Stimulated activated CD4-positive, alpha-beta T cell treated with anti-CD3 and anti-CD28 coated beads, Interleukin-1b, Interleukin-23, amount 100 ng/mL, for 48 hours (primary cell): ENCODE results near the gene TGM4.
"Not testable (repeated sequence)": the region's sequence is repeated elsewhere in the genome, so short reads cannot be mapped to it uniquely, and the experiment has no call there.

Experiments
- DNase-seq: peaks from one replicate; pipeline ENCODE4 v3.0.0-alpha.2; 2020

The TGM4 gene

GRCh38 chr3:44874308-44874707 lies at the start of gene TGM4:
TGM4 (plus strand) TSS chr3:44874608; CDS start chr3:44874679, 71 bp downstream.
- DNase-seq, result no peak

GRCh38 chr3:44825264-44825925 lies 49.0 kb upstream of the TGM4 start:
- no peak for DNase-seq

- DNase-seq, result no peak
Observed at GRCh38 chr3:44827196-44827595, 47.2 kb upstream of the TGM4 start.

GRCh38 chr3:44831232-44831631 lies 43.2 kb upstream of the TGM4 start:
- DNase-seq, result no peak

GRCh38 chr3:44832032-44832431 lies 42.4 kb upstream of the TGM4 start:
- DNase-seq, result no peak

GRCh38 chr3:44832965-44833364 lies 41.4 kb upstream of the TGM4 start:
- DNase-seq, result no peak

- no peak for DNase-seq
Observed at GRCh38 chr3:44833394-44833793, 41.0 kb upstream of the TGM4 start.

- no peak for DNase-seq
Observed at GRCh38 chr3:44835684-44836083, 38.7 kb upstream of the TGM4 start.

- no peak for DNase-seq
Observed at GRCh38 chr3:44842376-44842775, 32.0 kb upstream of the TGM4 start.

GRCh38 chr3:44845528-44846520 lies 28.6 kb upstream of the TGM4 start:
- DNase-seq, result no peak

- DNase-seq, result no peak
Observed at GRCh38 chr3:44848634-44849033, 25.8 kb upstream of the TGM4 start.

- DNase-seq, result not testable (repeated sequence)
Observed at GRCh38 chr3:44856663-44857062, 17.7 kb upstream of the TGM4 start.

- DNase-seq, result no peak
Observed at GRCh38 chr3:44860117-44860516, 14.3 kb upstream of the TGM4 start.

- DNase-seq, result peak; percentile 86
Observed at GRCh38 chr3:44861412-44862225, 12.8 kb upstream of the TGM4 start, which contains the start of gene TMEM42. TMEM42 (plus strand) TSS chr3:44861912; CDS start chr3:44861925, 13 bp downstream.

- DNase-seq, result no peak
Observed at GRCh38 chr3:44862226-44862637, 12.2 kb upstream of the TGM4 start.

- DNase-seq, result no peak
Observed at GRCh38 chr3:44865272-44866035, 9.0 kb upstream of the TGM4 start.

- DNase-seq, result no peak
Observed at GRCh38 chr3:44867421-44868111, 6.8 kb upstream of the TGM4 start.

GRCh38 chr3:44870375-44871061 lies 3.9 kb upstream of the TGM4 start:
- DNase-seq, result no peak

GRCh38 chr3:44875596-44875995 lies 1.2 kb downstream of the TGM4 start:
- no peak for DNase-seq

GRCh38 chr3:44877333-44877732 lies 2.9 kb downstream of the TGM4 start:
- no peak for DNase-seq

GRCh38 chr3:44880284-44880683 lies 5.9 kb downstream of the TGM4 start:
- DNase-seq, result no peak
